Peyer's patch (tissue), 4 donors: Measurements from ENCODE around the gene NEMP2.

Experiments
- POLR2A ChIP-seq, 2 donors: fragments of 450-650 bp; IDR thresholded peaks; one replicate each; pipeline ENCODE4 v1.5.1; 2017; ENCODE audit warnings: antibody characterized with exemption in 2 of 2, mild to moderate bottlenecking in 2 of 2, moderate library complexity in 2 of 2
- TF ChIP-seq, protein P1 (sequence below), 6 experiments: fragments of 450-650 bp in 4 of 6; fragments of 200-600 bp in 2 of 6; sonication (generic) in 1 of 6; IDR thresholded peaks; one replicate each; pipeline ENCODE4 v1.5.1; 2017 to 2019; ENCODE audit warnings: antibody characterized with exemption in 6 of 6, mild to moderate bottlenecking in 3 of 6, moderate library complexity in 1 of 6

DNA sequence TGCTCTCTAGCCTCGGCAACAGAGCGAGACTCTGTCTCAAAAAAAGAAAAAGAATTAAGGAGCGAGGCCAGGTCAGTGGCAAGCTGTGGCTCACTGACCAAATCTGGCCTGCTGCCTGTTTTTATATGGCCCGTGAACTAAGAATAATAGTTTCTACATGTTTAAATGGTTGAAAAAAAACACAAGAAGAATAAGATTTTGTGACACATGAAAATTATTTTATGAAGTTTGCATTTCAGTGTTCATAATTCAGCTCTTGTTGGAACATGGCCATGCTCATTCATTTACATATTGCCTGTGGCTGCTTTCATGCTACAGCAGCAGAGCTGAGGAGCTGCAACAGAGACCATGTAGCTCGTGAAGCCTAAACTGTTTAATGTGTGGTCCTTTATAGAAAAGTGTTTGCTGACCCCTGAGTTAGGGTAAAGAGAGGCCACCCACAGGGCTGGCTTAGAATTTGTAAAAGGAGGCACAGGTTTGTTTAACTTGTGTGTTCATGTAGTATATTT lies 66.9 kb downstream of the NEMP2 start:
- TF ChIP-seq POLR2A (IDR thresholded peaks at IDR 0.05): no peak
- TF ChIP-seq, protein P1, sequence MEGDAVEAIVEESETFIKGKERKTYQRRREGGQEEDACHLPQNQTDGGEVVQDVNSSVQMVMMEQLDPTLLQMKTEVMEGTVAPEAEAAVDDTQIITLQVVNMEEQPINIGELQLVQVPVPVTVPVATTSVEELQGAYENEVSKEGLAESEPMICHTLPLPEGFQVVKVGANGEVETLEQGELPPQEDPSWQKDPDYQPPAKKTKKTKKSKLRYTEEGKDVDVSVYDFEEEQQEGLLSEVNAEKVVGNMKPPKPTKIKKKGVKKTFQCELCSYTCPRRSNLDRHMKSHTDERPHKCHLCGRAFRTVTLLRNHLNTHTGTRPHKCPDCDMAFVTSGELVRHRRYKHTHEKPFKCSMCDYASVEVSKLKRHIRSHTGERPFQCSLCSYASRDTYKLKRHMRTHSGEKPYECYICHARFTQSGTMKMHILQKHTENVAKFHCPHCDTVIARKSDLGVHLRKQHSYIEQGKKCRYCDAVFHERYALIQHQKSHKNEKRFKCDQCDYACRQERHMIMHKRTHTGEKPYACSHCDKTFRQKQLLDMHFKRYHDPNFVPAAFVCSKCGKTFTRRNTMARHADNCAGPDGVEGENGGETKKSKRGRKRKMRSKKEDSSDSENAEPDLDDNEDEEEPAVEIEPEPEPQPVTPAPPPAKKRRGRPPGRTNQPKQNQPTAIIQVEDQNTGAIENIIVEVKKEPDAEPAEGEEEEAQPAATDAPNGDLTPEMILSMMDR (IDR thresholded peaks at IDR 0.05): no peak
